Right lobe of liver (tissue), 6 donors: Measurements from ENCODE around the gene TLL1. TPM values are rescaled to one million over a fixed set of nuclear protein-coding genes. Genes with fewer than 3 reads are reported as not detected.

ENCODE experiments used
- ATAC-seq, 4 donors: fragments of 200-7000 bp; cut with Tn5 transposase; one replicate each; pipeline ENCODE4 v1.9.1; 2020; ENCODE audit warnings: mild to moderate bottlenecking in 4 of 4, moderate library complexity in 4 of 4
- DNase-seq, 3 donors: peaks; one replicate each; pipeline ENCODE4 v3.0.0-alpha.2; 2020
- H3K27ac ChIP-seq, 3 donors: fragments of 200-600 bp; one replicate each; pipeline ENCODE4 v1.8.0; 2022
- H3K27me3 ChIP-seq, 2 donors: fragments of 200-600 bp; one replicate each; pipeline ENCODE4 v1.8.0; 2022
- H3K36me3 ChIP-seq, 4 donors: fragments of 200-600 bp; sonication (generic) in 1 of 4; one replicate each; pipeline versions ENCODE4 v1.5.1 to v1.8.0; 2017 to 2022; ENCODE audit warnings: control low read depth in 1 of 4
- H3K4me1 ChIP-seq, 4 donors: fragments of 200-600 bp; sonication (generic) in 1 of 4; one replicate each; pipeline versions ENCODE4 v1.5.1 to v1.8.0; 2017 to 2022; ENCODE audit warnings: control low read depth in 1 of 4
- H3K4me3 ChIP-seq, 3 donors: fragments of 200-600 bp; one replicate each; pipeline ENCODE4 v1.8.0; 2022
- H3K9me3 ChIP-seq, 4 donors: fragments of 200-600 bp; sonication (generic) in 1 of 4; one replicate each; pipeline versions ENCODE4 v1.5.1 to v1.8.0; 2017 to 2022; ENCODE audit warnings: control low read depth in 1 of 4
- CTCF ChIP-seq, 4 donors: fragments of 200-600 bp in 3 of 4; fragments of 450-650 bp in 1 of 4; IDR thresholded peaks; one replicate each; pipeline versions ENCODE4 v1.5.1 to v1.8.0; 2016 to 2022; ENCODE audit warnings: antibody characterized with exemption in 4 of 4, mild to moderate bottlenecking in 2 of 4
- POLR2A ChIP-seq: fragments of 450-650 bp; IDR thresholded peaks from one replicate; pipeline ENCODE4 v1.6.1; 2017; ENCODE audit warnings: antibody characterized with exemption, mild to moderate bottlenecking
- WGBS: methylation state at CpG from one replicate; pipeline ENCODE4 v1.1.6; 2018; ENCODE audit warnings: low coverage, low lambda C conversion rate; ENCODE audit not compliant: insufficient coverage; ENCODE audit errors: missing lambda C conversion rate; 5-methylcytosine and 5-hydroxymethylcytosine counted together
- intact Hi-C, 2 donors: fragments of 100-400 bp; cut with DNase I; formaldehyde crosslinking; loops; one replicate each; pipeline versions ENCODE4 v1.11.2 to v1.14.1; 2022
- total RNA-seq, 6 experiments: library from RNA; depleted of rRNA in 2 of 6; stranded (reverse); fragments of >200 nt in 2 of 6; fragmentation: NEBNext Ultra II Directional in 3 of 6; extraction: Animal tissue kit (Norgen Biotek cat#: 25700) in 3 of 6; gene quantifications; one replicate each; pipeline versions ENCODE4 v1.1.0 to v1.2.4, GENCODE V29; 2016 to 2023
- donor health status: DM: no; HTN: yes; CAD: no.
- donor health status: DM: no; HTN: no; CAD: no.
- donor health status: DM: no; HTN: no; CAD: no.
- donor health status: DM: no; HTN: yes; CAD: no.
- donor health status: DM: no; HTN: yes; CAD: no.

Gene TLL1
- total RNA-seq, 6 experiments from 2014 or later = 0.15 to 0.34 (median 0.26) TPM

- 13% methylated on average over 1 of the region's 1 CpG for WGBS
- intact Hi-C loops = no loop called here
- DNase-seq (no peak), ATAC-seq (no peak)
- Histone ChIP-seq H3K36me3 (no peaks in the 10 kb centered on the region), H3K27ac (no peak overlapping the region), H3K4me1 (no peaks in the 10 kb centered on the region), H3K9me3 (no peaks in the 10 kb centered on the region), H3K4me3 (no peak overlapping the region), H3K27me3 (no peaks in the 10 kb centered on the region)
- no peak for TF ChIP-seq POLR2A
- TF ChIP-seq CTCF (IDR thresholded peaks at IDR 0.05) = no peak
Measured at GRCh38 chr4:166039822-166040221, 166.8 kb downstream of the TLL1 start.

- no peak overlapping the region for H3K4me3 ChIP-seq
- no peaks in the 10 kb centered on the region for H3K27me3 ChIP-seq
- no peaks in the 10 kb centered on the region for H3K4me1 ChIP-seq
- no peak for TF ChIP-seq POLR2A
- TF ChIP-seq CTCF (IDR thresholded peaks at IDR 0.05) = no peak
- 35% methylated on average over 8 of the region's 8 CpGs for WGBS
- no peaks in the 10 kb centered on the region for H3K9me3 ChIP-seq
- no peaks in the 10 kb centered on the region for H3K36me3 ChIP-seq
- H3K27ac ChIP-seq = no peak overlapping the region
- intact Hi-C loops = no loop called here
- ATAC-seq = no peak
- DNase-seq = no peak
Measured at GRCh38 chr4:166042510-166043055, 169.5 kb downstream of the TLL1 start.

- WGBS = 57% methylated on average over 6 of the region's 6 CpGs
- Histone ChIP-seq H3K4me1 (no peaks in the 10 kb centered on the region), H3K9me3 (no peaks in the 10 kb centered on the region), H3K36me3 (no peaks in the 10 kb centered on the region), H3K27me3 (no peaks in the 10 kb centered on the region), H3K27ac (no peak overlapping the region), H3K4me3 (no peak overlapping the region)
- ATAC-seq = no peak
- intact Hi-C loops = no loop called here
- TF ChIP-seq CTCF (IDR thresholded peaks at IDR 0.05) (no peak), POLR2A (no peak)
- no peak for DNase-seq
Measured at GRCh38 chr4:166043801-166044200, 170.8 kb downstream of the TLL1 start.

GRCh38 chr4:166044871-166045270, 171.8 kb downstream of the TLL1 start:
- no peak for TF ChIP-seq POLR2A
- TF ChIP-seq CTCF (IDR thresholded peaks at IDR 0.05) = no peak
- intact Hi-C loops = no loop called here

DNA sequence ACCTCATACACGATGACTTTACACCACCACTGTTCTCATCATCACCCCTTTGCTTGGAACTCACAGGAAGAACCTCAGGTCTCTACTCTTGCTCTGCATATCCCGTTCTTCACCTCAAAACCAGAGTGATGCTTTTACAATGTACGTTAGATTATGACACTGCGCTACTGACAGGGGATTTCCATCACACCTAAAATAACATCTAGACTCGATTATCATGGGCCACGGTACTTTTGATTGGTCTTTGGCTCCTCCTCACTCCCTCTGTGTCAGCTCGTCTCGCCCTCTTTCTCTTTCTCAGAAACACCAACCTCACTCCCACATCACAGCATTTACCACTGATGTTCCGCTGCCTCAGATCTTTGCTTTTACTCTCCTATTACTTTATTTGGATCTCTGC, 172.4 kb downstream of the TLL1 start:
- DNase-seq (no peak), ATAC-seq (no peak)
- H3K36me3 ChIP-seq = no peaks in the 10 kb centered on the region
- intact Hi-C loops = no loop called here
- H3K4me3 ChIP-seq = no peak overlapping the region
- H3K9me3 ChIP-seq = no peaks in the 10 kb centered on the region
- no peak overlapping the region for H3K27ac ChIP-seq
- 38% methylated on average over 7 of the region's 9 CpGs for WGBS
- TF ChIP-seq POLR2A = no peak
- TF ChIP-seq CTCF (IDR thresholded peaks at IDR 0.05) = no peak
- no peaks in the 10 kb centered on the region for H3K27me3 ChIP-seq
- H3K4me1 ChIP-seq = no peaks in the 10 kb centered on the region

More at GRCh38 chr4:166044871-166045270, 171.8 kb downstream of the TLL1 start:
- Histone ChIP-seq H3K9me3 (no peaks in the 10 kb centered on the region), H3K27ac (no peak overlapping the region), H3K4me1 (no peaks in the 10 kb centered on the region), H3K4me3 (no peak overlapping the region), H3K36me3 (no peaks in the 10 kb centered on the region), H3K27me3 (no peaks in the 10 kb centered on the region)
- DNase-seq = no peak
- no peak for ATAC-seq
